Gastrocnemius medialis (tissue), 4 donors: ENCODE results near the gene HSD17B4. TPM values are rescaled to one million over a fixed set of nuclear protein-coding genes. Genes with fewer than 3 reads are reported as not detected.

Experiments
- ATAC-seq, 2 donors: fragments of 150-250 bp; one replicate each; pipeline ENCODE4 v1.9.1; 2016
- DNase-seq, 2 donors: peaks; one replicate each; pipeline ENCODE4 v3.0.0-alpha.2; 2019
- H3K27ac ChIP-seq, 4 donors: fragments of 200-600 bp; sonication (generic); 1 replicate in 1 of 4; 2 replicates in 3 of 4; pipeline ENCODE4 v1.5.1; 2016 to 2018; ENCODE audit warnings: mild to moderate bottlenecking in 2 of 4, moderate library complexity in 1 of 4
- H3K27me3 ChIP-seq, 3 donors: fragments of 200-600 bp; sonication (generic) in 2 of 3; 1 replicate in 1 of 3; 2 replicates in 2 of 3; pipeline versions ENCODE4 v1.5.1 to v1.6.0; 2016 to 2019; ENCODE audit warnings: mild to moderate bottlenecking in 1 of 3, moderate library complexity in 1 of 3
- H3K36me3 ChIP-seq, 2 donors: fragments of 200-600 bp; sonication (generic) in 1 of 2; one replicate each; pipeline ENCODE4 v1.5.1; 2017 to 2018
- H3K4me1 ChIP-seq, 2 donors: fragments of 200-600 bp; sonication (generic) in 1 of 2; one replicate each; pipeline ENCODE4 v1.5.1; 2016 to 2017; ENCODE audit warnings: mild to moderate bottlenecking in 2 of 2
- H3K4me3 ChIP-seq, 4 donors: fragments of 200-600 bp; sonication (generic) in 3 of 4; 1 replicate in 1 of 4; 2 replicates in 3 of 4; pipeline ENCODE4 v1.5.1; 2016 to 2019; ENCODE audit warnings: mild to moderate bottlenecking in 2 of 4
- H3K9me3 ChIP-seq, 3 donors: fragments of 200-600 bp; sonication (generic) in 2 of 3; 1 replicate in 1 of 3; 2 replicates in 2 of 3; pipeline ENCODE4 v1.5.1; 2016 to 2019
- POLR2A ChIP-seq, 2 donors: fragments of 450-650 bp; IDR thresholded peaks; one replicate each; pipeline ENCODE4 v1.6.1; 2017; ENCODE audit warnings: antibody characterized with exemption in 2 of 2, mild to moderate bottlenecking in 2 of 2, moderate library complexity in 2 of 2
- in situ Hi-C, 4 donors: fragments of 200-750 bp; cut with MboI; loops; one replicate each; pipeline versions ENCODE4 v1.15.0 to v1.8.0; 2017; ENCODE audit warnings: low sequenced_read_pairs in 4 of 4
- intact Hi-C: fragments of 100-400 bp; cut with DNase I; formaldehyde crosslinking; loops from one replicate; pipeline ENCODE4 v1.15.1; 2023; ENCODE audit warnings: low total_unique reads
- total RNA-seq, 4 donors: library from RNA; depleted of rRNA; stranded (reverse); fragments of >200 nt; gene quantifications; one replicate each; pipeline versions ENCODE4 v1.1.0 to v1.2.3, GENCODE V29; 2016
- TF ChIP-seq, protein P1 (sequence below), 5 experiments: fragments of 450-650 bp in 3 of 5; fragments of 200-600 bp in 2 of 5; sonication (generic) in 2 of 5; IDR thresholded peaks in 4 of 5; conservative IDR thresholded peaks in 1 of 5; 1 replicate in 4 of 5; 2 replicates in 1 of 5; pipeline ENCODE4 v1.5.1; 2016 to 2019; ENCODE audit warnings: antibody characterized with exemption in 5 of 5, mild to moderate bottlenecking in 3 of 5, moderate library complexity in 3 of 5

Gene HSD17B4
- total RNA-seq, 4 donors from 2014 or later = 60.9 to 200 (median 83.1) TPM

DNA sequence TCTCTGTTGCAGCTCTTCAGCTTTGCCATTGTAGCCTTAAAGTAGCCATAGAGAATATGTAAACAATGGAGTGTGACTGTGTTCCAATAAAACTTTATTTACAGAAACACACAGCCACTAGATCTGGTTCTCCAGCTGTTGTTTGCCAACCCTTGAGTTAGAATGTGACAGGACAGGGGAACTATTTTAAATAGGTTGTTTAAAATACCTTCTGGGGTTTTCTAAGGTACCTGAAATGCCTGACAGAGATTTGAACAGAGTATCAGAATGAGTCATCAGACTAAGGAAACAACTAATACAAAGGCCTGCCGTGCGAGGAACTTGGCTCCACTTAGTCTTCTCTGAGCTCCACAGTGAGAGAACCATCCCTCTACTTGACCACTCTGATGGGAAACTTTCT lies 85.4 kb downstream of the HSD17B4 start:
- H3K27ac ChIP-seq = no peak overlapping the region
- H3K36me3 ChIP-seq = peaks cover 0 to 53% of the 10 kb centered on the region in 2 donors
- no peak for TF ChIP-seq POLR2A (IDR thresholded peaks at IDR 0.05)
- TF ChIP-seq, protein P1, sequence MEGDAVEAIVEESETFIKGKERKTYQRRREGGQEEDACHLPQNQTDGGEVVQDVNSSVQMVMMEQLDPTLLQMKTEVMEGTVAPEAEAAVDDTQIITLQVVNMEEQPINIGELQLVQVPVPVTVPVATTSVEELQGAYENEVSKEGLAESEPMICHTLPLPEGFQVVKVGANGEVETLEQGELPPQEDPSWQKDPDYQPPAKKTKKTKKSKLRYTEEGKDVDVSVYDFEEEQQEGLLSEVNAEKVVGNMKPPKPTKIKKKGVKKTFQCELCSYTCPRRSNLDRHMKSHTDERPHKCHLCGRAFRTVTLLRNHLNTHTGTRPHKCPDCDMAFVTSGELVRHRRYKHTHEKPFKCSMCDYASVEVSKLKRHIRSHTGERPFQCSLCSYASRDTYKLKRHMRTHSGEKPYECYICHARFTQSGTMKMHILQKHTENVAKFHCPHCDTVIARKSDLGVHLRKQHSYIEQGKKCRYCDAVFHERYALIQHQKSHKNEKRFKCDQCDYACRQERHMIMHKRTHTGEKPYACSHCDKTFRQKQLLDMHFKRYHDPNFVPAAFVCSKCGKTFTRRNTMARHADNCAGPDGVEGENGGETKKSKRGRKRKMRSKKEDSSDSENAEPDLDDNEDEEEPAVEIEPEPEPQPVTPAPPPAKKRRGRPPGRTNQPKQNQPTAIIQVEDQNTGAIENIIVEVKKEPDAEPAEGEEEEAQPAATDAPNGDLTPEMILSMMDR (IDR thresholded peaks at IDR 0.05 in 4 of 5, conservative IDR thresholded peaks at IDR 0.05 in 1 of 5) = no peak
- DNase-seq (no peak), ATAC-seq (no peak)
- intact Hi-C loops = no loop called here
- no peaks in the 10 kb centered on the region for H3K4me1 ChIP-seq
- no peaks in the 10 kb centered on the region for H3K27me3 ChIP-seq
- in situ Hi-C loops = no loop called here
- no peak overlapping the region for H3K4me3 ChIP-seq
- no peaks in the 10 kb centered on the region for H3K9me3 ChIP-seq

- Histone ChIP-seq H3K4me3 (no peak overlapping the region), H3K4me1 (no peaks in the 10 kb centered on the region), H3K27me3 (no peaks in the 10 kb centered on the region), H3K9me3 (no peaks in the 10 kb centered on the region), H3K27ac (no peak overlapping the region), H3K36me3 (peaks cover 0 to 38% of the 10 kb centered on the region in 2 donors)
- in situ Hi-C loops (no loop called here), intact Hi-C loops (no loop called here)
- ATAC-seq (no peak), DNase-seq (no peak)
- TF ChIP-seq, protein P1 (IDR thresholded peaks at IDR 0.05 in 4 of 5, conservative IDR thresholded peaks at IDR 0.05 in 1 of 5) = no peak
- TF ChIP-seq POLR2A (IDR thresholded peaks at IDR 0.05) = no peak
Observed at GRCh38 chr5:119541716-119542115, 89.4 kb downstream of the HSD17B4 start.

DNA sequence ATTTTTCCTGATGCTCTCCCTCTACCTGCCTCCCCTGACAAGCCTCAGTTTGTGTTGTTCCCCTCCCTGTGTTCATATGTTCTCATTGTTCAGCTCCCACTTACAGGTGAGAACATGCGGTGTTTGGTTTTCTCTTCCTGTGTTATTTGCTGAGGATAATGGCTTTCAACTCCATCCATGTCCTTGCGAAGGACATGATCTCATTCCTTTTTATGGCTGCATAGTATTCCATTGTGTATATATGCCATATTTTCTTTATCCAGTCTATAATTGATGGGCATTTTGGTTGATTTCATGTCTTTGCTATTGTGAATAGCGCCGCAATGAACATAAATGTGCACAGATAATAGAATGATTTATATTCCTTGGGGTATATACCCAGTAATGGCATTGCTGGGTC lies 99.5 kb downstream of the HSD17B4 start:
- in situ Hi-C loops = no loop called here
- ATAC-seq = no peak

DNA sequence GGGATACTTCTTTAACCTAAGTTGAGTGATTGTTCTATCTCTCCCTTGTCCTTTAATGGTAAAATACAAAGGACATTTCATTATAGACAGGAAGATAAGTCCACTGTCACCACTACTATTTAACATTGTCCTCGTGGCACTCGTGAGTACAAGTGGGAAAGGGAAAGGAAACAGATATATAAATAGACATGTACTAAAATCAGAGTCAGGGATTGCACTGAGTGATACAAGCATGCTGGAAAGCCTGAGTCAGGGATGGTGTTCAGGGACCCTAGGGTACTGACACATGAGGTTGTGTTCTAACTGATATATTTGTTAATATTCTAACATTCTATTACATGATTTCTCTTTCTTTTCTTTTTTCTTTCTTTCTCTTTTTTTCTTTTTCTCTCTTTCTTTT lies 102.3 kb downstream of the HSD17B4 start:
- no peak overlapping the region for H3K27ac ChIP-seq
- no peaks in the 10 kb centered on the region for H3K4me1 ChIP-seq
- DNase-seq (no peak), ATAC-seq (no peak)
- no peaks in the 10 kb centered on the region for H3K36me3 ChIP-seq
- no peaks in the 10 kb centered on the region for H3K9me3 ChIP-seq
- no peaks in the 10 kb centered on the region for H3K27me3 ChIP-seq
- TF ChIP-seq, protein P1 (IDR thresholded peaks at IDR 0.05 in 4 of 5, conservative IDR thresholded peaks at IDR 0.05 in 1 of 5) = no peak
- no peak for TF ChIP-seq POLR2A (IDR thresholded peaks at IDR 0.05)
- in situ Hi-C loops = no loop called here
- intact Hi-C loops = no loop called here
- no peak overlapping the region for H3K4me3 ChIP-seq

More for the DNA sequence above, 99.5 kb downstream of the HSD17B4 start:
- H3K4me1 ChIP-seq = no peaks in the 10 kb centered on the region
- no peaks in the 10 kb centered on the region for H3K36me3 ChIP-seq
- no peak overlapping the region for H3K27ac ChIP-seq
- intact Hi-C loops = no loop called here
- H3K9me3 ChIP-seq = no peaks in the 10 kb centered on the region
- H3K27me3 ChIP-seq = no peaks in the 10 kb centered on the region
- DNase-seq = no peak
- TF ChIP-seq, protein P1 (IDR thresholded peaks at IDR 0.05 in 4 of 5, conservative IDR thresholded peaks at IDR 0.05 in 1 of 5) = no peak
- no peak for TF ChIP-seq POLR2A (IDR thresholded peaks at IDR 0.05)
- no peak overlapping the region for H3K4me3 ChIP-seq

GRCh38 chr5:119570910-119571309 lies 118.6 kb downstream of the HSD17B4 start:
- Histone ChIP-seq H3K9me3 (no peaks in the 10 kb centered on the region), H3K4me3 (no peak overlapping the region), H3K4me1 (no peaks in the 10 kb centered on the region), H3K36me3 (no peaks in the 10 kb centered on the region), H3K27me3 (no peaks in the 10 kb centered on the region), H3K27ac (no peak overlapping the region)
- DNase-seq = no peak
- intact Hi-C loops (no loop called here), in situ Hi-C loops (no loop called here)
- TF ChIP-seq, protein P1 (IDR thresholded peaks at IDR 0.05 in 4 of 5, conservative IDR thresholded peaks at IDR 0.05 in 1 of 5) = no peak
- TF ChIP-seq POLR2A (IDR thresholded peaks at IDR 0.05) = no peak
- no peak for ATAC-seq
